Loucy (cell line): ENCODE measurements around the gene NR3C2.

Experiments used
- H2AFZ ChIP-seq: fragments of 200-600 bp; sonication (generic); 2 replicates; pipeline ENCODE4 v1.6.0; 2016; ENCODE audit warnings: antibody characterized with exemption, mild to moderate bottlenecking, low read length, moderate library complexity
- H3F3A ChIP-seq: fragments of 200-600 bp; 2 replicates; pipeline ENCODE4 v1.6.0; 2016; ENCODE audit warnings: antibody characterized with exemption, low read depth, mild to moderate bottlenecking
- H3K27me3 ChIP-seq: fragments of 200-600 bp; sonication (generic); 2 replicates; pipeline ENCODE4 v1.6.1; 2014; ENCODE audit warnings: low read length, mild to moderate bottlenecking; ENCODE audit not compliant: insufficient read depth, poor library complexity, severe bottlenecking
- H3K36me3 ChIP-seq: fragments of 200-600 bp; sonication (generic); 2 replicates; pipeline ENCODE4 v1.6.1; 2016; ENCODE audit warnings: low read length; ENCODE audit not compliant: insufficient read depth
- H3K4me1 ChIP-seq: fragments of 200-600 bp; sonication (generic); 2 replicates; pipeline ENCODE4 v1.5.1; 2014; ENCODE audit warnings: low read length, mild to moderate bottlenecking; ENCODE audit not compliant: insufficient read depth, poor library complexity, severe bottlenecking
- H3K4me2 ChIP-seq: fragments of 200-600 bp; sonication (generic); 2 replicates; pipeline ENCODE4 v1.6.0; 2014; ENCODE audit warnings: antibody characterized with exemption, low read length, low read depth, mild to moderate bottlenecking; ENCODE audit not compliant: poor library complexity, severe bottlenecking
- H3K4me3 ChIP-seq: fragments of 200-600 bp; sonication (generic); 2 replicates; pipeline ENCODE4 v1.5.1; 2014; ENCODE audit warnings: low read length, mild to moderate bottlenecking, mixed read lengths; ENCODE audit not compliant: poor library complexity, severe bottlenecking
- H3K79me2 ChIP-seq: fragments of 200-600 bp; sonication (generic); 2 replicates; pipeline ENCODE4 v1.6.1; 2014; ENCODE audit warnings: low read length; ENCODE audit not compliant: insufficient read depth
- H3K9ac ChIP-seq: fragments of 200-600 bp; sonication (generic); 2 replicates; pipeline ENCODE4 v1.6.0; 2014; ENCODE audit warnings: mild to moderate bottlenecking, low read depth, low read length, moderate library complexity; ENCODE audit not compliant: poor library complexity, severe bottlenecking
- H3K9me2 ChIP-seq: fragments of 200-600 bp; sonication (generic); replicated peaks from 2 replicates; pipeline ENCODE4 v1.6.1; 2016; ENCODE audit warnings: low read depth, low read length, mixed read lengths
- H3K9me3 ChIP-seq: fragments of 200-600 bp; sonication (generic); 2 replicates; pipeline ENCODE4 v1.6.1; 2014; ENCODE audit warnings: mild to moderate bottlenecking, antibody characterized with exemption, low read length, low read depth; ENCODE audit not compliant: insufficient read depth
- H4K20me1 ChIP-seq: fragments of 200-600 bp; sonication (generic); 2 replicates; pipeline ENCODE4 v1.6.0; 2014; ENCODE audit warnings: antibody characterized with exemption, low read length, mild to moderate bottlenecking; ENCODE audit not compliant: insufficient read depth, poor library complexity, severe bottlenecking
- EZH2phosphoT487 ChIP-seq: fragments of 200-600 bp; IDR thresholded peaks from 2 replicates; pipeline ENCODE4 v1.6.1; 2018; ENCODE audit warnings: antibody characterized with exemption, mild to moderate bottlenecking, moderate library complexity, borderline replicate concordance
- TF ChIP-seq, protein P1 (sequence below): fragments of 200-600 bp; sonication (generic); conservative IDR thresholded peaks from 2 replicates; pipeline ENCODE4 v1.5.1; 2014; ENCODE audit warnings: mild to moderate bottlenecking, antibody characterized with exemption, low read length

Gene NR3C2

DNA sequence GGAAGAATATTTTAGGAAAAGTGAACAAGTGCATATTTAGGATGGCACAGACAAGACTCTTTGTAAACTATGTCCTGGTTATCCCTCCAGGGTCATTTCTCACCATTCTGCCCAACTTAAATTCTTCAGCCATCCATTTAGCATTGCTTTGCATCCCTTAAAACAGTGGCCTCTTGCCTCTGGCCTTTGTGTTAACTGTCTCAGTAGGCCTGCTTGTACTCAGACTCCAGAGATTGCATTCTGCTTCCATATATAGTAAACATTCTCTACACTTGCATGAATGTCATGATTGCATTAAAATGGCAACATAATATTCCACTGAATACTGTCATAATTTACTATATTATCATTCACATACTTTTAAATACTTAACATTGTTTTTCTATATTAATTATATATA lies 43.2 kb downstream of the NR3C2 start:
- H3K9me3 ChIP-seq: no peaks in the 10 kb centered on the region
- no peaks in the 10 kb centered on the region for H3K36me3 ChIP-seq
- no peaks in the 10 kb centered on the region for H4K20me1 ChIP-seq
- no peaks in the 10 kb centered on the region for H3F3A ChIP-seq
- H3K4me3 ChIP-seq: no peak overlapping the region
- no peak overlapping the region for H3K9ac ChIP-seq
- H3K9me2 ChIP-seq: no peaks in the 10 kb centered on the region
- H3K4me2 ChIP-seq: no peak overlapping the region
- TF ChIP-seq, protein P1, sequence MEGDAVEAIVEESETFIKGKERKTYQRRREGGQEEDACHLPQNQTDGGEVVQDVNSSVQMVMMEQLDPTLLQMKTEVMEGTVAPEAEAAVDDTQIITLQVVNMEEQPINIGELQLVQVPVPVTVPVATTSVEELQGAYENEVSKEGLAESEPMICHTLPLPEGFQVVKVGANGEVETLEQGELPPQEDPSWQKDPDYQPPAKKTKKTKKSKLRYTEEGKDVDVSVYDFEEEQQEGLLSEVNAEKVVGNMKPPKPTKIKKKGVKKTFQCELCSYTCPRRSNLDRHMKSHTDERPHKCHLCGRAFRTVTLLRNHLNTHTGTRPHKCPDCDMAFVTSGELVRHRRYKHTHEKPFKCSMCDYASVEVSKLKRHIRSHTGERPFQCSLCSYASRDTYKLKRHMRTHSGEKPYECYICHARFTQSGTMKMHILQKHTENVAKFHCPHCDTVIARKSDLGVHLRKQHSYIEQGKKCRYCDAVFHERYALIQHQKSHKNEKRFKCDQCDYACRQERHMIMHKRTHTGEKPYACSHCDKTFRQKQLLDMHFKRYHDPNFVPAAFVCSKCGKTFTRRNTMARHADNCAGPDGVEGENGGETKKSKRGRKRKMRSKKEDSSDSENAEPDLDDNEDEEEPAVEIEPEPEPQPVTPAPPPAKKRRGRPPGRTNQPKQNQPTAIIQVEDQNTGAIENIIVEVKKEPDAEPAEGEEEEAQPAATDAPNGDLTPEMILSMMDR: no peak
- no peak for TF ChIP-seq EZH2phosphoT487
- H3K79me2 ChIP-seq: no peaks in the 10 kb centered on the region
- peaks cover 7% of the 10 kb centered on the region for H3K4me1 ChIP-seq
- no peaks in the 10 kb centered on the region for H3K27me3 ChIP-seq
- no peak overlapping the region for H2AFZ ChIP-seq

DNA sequence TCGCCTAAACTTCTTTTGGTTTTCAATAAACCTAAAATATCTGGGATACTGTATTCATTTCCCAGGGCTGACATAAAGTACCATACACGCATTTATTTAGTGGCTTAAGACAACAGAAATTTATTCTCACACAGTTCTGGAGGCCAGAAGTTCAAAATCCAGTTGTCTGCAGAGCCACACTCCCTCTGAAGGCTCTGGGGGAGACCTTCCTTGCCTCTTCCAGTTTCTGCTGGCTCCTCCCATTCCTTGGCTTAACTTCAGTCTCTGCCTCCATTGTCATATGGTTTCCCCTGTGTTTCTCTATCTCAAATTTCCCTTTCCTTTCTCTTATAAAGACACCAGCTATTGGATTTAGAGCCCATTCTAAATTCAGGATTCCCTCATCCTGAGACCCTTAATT lies 44.4 kb downstream of the NR3C2 start:
- Histone ChIP-seq H3K4me2 (no peak overlapping the region), H3K9me3 (no peaks in the 10 kb centered on the region)

DNA sequence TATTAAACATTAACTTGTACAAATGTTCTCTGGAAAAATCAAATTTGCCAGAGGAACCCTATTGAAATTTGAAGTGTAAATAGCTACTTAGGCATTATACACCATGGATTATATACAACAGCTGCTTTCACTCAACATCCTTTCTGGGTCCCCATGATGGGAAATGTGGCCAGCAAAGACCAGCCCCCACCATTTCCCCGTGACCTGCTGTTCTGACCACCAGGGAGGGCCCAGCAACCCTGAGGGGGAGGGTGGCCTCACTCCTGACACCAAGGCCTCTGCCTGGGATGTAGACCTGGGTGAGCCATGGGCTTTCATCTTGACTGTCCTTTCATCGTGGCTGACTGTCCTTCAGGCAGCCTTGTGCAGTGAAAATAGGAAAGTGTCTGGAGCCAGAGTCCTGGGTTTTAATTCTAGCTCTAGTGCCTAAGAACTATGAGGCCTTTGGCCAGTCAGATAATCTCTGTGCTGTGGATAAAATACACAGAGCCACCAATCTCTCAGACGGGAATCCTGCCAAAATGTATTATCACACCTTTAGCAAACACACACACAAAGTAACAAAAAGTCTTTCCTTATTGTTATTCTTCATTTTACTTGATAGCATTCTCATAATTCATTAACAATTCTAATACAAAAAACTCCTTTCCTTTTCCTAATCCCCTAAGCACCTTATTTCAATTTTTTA lies 45.1 kb downstream of the NR3C2 start:
- Histone ChIP-seq H3K9me3 (no peaks in the 10 kb centered on the region), H2AFZ (no peak overlapping the region), H3F3A (no peaks in the 10 kb centered on the region), H3K4me1 (peaks cover 7% of the 10 kb centered on the region), H3K36me3 (no peaks in the 10 kb centered on the region), H3K27me3 (no peaks in the 10 kb centered on the region), H3K4me3 (no peak overlapping the region), H3K79me2 (no peaks in the 10 kb centered on the region), H4K20me1 (no peaks in the 10 kb centered on the region), H3K4me2 (no peak overlapping the region), H3K9me2 (no peaks in the 10 kb centered on the region), H3K9ac (no peak overlapping the region)
- TF ChIP-seq, protein P1: no peak
- no peak for TF ChIP-seq EZH2phosphoT487

More for the DNA sequence above, 44.4 kb downstream of the NR3C2 start:
- no peaks in the 10 kb centered on the region for H4K20me1 ChIP-seq
- H3K79me2 ChIP-seq: no peaks in the 10 kb centered on the region
- peaks cover 7% of the 10 kb centered on the region for H3K4me1 ChIP-seq
- H3K27me3 ChIP-seq: no peaks in the 10 kb centered on the region
- no peaks in the 10 kb centered on the region for H3K9me2 ChIP-seq
- H2AFZ ChIP-seq: no peak overlapping the region
- H3K4me3 ChIP-seq: no peak overlapping the region
- H3F3A ChIP-seq: no peaks in the 10 kb centered on the region
- no peak overlapping the region for H3K9ac ChIP-seq
- H3K36me3 ChIP-seq: no peaks in the 10 kb centered on the region
- TF ChIP-seq, protein P1: no peak
- TF ChIP-seq EZH2phosphoT487: no peak
